Prostate gland (tissue), 2 donors: ENCODE data around the gene IL17RB.

Source experiments
- POLR2A ChIP-seq: fragments of 450-650 bp; IDR thresholded peaks from one replicate; pipeline ENCODE4 v1.6.1; 2016; ENCODE audit warnings: antibody characterized with exemption, mild to moderate bottlenecking
- POLR2AphosphoS5 ChIP-seq: sonication (generic); formaldehyde crosslinking; IDR thresholded peaks from one replicate; pipeline ENCODE4 v1.6.1; 2017; ENCODE audit warnings: antibody characterized with exemption
- TF ChIP-seq, protein P1 (sequence below), 4 experiments: fragments of 200-600 bp in 2 of 4; fragments of 450-650 bp in 2 of 4; sonication (generic) in 2 of 4; IDR thresholded peaks; 1 replicate in 3 of 4; 2 replicates in 1 of 4; pipeline ENCODE4 v1.5.1; 2016 to 2019; ENCODE audit warnings: antibody characterized with exemption in 4 of 4, mild to moderate bottlenecking in 2 of 4, moderate library complexity in 2 of 4

DNA sequence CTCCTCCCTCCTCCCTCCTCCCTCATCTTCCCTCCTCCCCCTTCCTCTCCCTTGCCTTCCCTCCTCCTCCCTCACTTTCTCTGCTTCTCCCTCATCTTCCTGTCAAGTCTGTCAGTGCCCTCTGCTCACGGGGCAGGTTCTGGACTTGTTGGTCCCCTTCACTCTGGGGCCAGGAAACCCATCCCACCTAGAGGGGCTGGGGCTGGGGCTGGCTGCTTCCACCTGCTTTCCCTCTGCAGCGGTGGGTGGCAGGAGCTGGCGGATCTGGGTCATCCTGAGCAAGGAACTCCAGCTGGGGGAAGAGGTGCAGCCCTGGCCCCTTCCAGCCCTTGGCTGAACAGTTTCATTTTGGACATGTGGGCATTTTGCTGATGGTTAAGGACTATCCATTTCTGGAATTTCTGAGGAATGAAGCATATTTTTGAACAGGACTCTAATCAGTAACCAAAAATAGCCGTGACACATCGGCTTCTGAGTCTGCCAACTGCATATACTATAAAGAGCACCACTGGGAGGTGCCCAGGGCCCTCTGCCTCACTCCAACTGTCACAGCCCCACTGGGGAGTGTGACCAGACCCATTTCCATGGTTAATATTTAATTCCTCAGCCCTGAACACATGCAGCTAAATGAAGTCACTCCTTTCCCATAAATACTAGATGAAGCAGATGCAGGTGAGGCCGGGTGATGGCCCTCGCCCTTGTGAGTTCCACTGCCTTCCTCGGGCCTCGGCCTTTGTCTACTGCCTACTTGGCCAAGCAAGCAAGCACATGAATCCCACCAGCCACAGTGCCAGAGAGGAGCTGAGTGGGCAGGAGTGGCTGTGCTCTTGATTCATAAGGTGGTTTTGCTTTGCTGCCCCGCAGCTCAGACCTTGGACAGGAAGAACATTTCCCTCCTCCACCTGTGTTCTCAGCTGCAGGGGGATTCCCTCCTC is 39.9 kb upstream of the IL17RB start:
- TF ChIP-seq, protein P1, sequence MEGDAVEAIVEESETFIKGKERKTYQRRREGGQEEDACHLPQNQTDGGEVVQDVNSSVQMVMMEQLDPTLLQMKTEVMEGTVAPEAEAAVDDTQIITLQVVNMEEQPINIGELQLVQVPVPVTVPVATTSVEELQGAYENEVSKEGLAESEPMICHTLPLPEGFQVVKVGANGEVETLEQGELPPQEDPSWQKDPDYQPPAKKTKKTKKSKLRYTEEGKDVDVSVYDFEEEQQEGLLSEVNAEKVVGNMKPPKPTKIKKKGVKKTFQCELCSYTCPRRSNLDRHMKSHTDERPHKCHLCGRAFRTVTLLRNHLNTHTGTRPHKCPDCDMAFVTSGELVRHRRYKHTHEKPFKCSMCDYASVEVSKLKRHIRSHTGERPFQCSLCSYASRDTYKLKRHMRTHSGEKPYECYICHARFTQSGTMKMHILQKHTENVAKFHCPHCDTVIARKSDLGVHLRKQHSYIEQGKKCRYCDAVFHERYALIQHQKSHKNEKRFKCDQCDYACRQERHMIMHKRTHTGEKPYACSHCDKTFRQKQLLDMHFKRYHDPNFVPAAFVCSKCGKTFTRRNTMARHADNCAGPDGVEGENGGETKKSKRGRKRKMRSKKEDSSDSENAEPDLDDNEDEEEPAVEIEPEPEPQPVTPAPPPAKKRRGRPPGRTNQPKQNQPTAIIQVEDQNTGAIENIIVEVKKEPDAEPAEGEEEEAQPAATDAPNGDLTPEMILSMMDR (IDR thresholded peaks at IDR 0.05), result no peak
- TF ChIP-seq POLR2A (no peak), POLR2AphosphoS5 (no peak)
